HG02970 (cell line): ENCODE data around the gene FERMT1.

Source experiments
- ATAC-seq: cut with Tn5 transposase; IDR thresholded peaks from one replicate; pipeline ENCODE4 v1.9.1; 2021; ENCODE audit warnings: mild to moderate bottlenecking, moderate library complexity, moderate number of reproducible peaks; ENCODE audit not compliant: unreplicated experiment, low FRiP score

Gene FERMT1, protein sequence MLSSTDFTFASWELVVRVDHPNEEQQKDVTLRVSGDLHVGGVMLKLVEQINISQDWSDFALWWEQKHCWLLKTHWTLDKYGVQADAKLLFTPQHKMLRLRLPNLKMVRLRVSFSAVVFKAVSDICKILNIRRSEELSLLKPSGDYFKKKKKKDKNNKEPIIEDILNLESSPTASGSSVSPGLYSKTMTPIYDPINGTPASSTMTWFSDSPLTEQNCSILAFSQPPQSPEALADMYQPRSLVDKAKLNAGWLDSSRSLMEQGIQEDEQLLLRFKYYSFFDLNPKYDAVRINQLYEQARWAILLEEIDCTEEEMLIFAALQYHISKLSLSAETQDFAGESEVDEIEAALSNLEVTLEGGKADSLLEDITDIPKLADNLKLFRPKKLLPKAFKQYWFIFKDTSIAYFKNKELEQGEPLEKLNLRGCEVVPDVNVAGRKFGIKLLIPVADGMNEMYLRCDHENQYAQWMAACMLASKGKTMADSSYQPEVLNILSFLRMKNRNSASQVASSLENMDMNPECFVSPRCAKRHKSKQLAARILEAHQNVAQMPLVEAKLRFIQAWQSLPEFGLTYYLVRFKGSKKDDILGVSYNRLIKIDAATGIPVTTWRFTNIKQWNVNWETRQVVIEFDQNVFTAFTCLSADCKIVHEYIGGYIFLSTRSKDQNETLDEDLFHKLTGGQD

DNA sequence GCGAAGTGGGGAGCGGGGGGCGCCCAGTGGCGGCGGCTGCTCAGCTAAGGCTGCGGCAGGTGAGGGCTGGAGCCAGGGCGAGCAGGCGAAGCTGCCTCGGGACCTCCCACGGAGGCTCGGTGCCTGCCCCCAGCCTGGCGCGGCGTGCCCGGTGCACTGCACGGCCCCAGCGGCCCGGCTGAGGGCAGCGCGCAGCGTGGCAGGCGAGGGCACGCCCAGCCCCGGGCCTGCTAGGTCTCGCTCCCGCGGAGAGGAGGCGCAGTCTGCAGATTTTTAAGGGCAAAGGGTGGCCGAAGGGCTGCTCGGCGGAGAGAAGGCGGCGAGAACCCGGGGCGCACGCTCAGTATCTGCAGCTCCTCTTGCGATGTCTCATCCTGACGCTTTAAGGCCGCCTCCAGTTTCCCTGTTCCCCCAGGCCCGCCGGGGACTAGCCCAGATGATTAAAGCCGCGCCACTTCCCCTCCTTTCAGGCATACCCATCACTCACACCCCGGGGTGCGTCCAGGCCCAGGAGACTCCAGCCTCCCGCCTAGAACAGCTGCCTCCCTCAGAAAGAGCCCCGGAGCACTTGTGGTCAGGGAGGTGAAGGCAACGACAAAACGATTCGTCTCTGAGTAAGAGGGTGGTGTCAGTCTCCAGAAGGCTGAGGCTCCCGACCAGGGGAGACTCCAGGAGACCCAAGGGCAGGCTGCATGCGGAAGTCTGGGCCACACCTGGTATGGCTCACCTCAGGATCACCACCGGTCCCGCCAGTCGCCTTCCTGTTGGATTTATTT lies at the start of gene FERMT1:
Gene FERMT1 (minus strand): TSS at position 158 of the 776 bp plus-strand sequence. CDS start 3,476 bp downstream, outside the sequence.
- ATAC-seq: no peak

DNA sequence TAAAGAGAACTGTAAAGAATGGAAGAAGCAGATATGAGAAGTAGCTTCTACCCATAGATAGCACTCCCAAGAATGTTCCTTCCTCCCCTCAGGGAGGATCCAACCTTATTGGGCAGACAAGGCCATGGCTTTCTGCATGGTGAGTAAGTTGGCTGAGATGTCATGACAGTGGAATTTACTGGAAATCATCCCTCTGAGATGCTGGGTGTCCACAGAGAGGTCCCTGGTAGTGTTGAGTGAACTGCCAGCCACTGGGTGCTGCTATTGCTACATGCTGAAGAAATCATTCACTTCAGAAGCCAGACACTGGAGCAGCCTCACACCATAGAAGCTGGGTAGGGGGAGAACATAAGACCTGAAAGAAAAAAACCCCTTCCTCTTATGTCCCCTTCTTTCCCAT lies 46.4 kb upstream of the FERMT1 start:
- ATAC-seq: no peak

DNA sequence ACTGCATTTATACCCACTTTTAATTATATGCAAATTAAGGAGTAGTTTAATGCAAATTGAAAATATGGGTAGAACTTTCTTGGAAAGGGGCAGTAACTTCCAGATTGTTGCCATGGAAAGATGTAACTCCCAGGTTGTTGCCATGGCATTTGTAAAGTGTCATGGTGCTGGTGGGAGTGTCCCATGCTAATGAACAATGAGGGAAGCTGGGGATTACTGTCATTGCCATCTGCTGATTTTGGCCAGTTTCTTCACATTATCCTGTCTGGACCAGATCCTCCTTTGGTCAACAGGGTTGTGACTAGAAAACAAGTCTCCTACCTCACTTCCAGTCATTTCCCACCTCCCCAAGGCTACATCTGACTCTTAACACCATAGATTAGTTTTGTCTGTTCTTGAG lies 45.4 kb upstream of the FERMT1 start:
- ATAC-seq: no peak

DNA sequence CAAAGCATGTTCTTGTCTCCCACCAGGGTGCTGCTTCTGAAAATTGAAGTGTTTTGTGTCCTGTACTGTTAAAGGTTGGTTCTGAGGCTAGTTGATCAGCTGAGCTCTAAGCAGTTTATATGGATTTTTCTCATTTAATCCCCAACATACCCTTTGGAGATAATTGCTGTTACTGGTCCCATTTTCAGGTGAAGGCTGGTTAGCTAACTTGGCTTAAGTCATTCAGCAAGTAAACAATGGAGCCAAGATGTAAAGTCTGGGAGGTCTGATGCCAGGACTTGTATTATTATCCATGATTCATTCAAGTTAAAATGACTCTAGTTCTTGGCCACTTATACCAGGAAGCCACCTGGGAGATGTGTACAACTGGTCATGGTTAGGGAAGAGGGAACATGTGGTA lies 42.5 kb upstream of the FERMT1 start:
- ATAC-seq: no peak

DNA sequence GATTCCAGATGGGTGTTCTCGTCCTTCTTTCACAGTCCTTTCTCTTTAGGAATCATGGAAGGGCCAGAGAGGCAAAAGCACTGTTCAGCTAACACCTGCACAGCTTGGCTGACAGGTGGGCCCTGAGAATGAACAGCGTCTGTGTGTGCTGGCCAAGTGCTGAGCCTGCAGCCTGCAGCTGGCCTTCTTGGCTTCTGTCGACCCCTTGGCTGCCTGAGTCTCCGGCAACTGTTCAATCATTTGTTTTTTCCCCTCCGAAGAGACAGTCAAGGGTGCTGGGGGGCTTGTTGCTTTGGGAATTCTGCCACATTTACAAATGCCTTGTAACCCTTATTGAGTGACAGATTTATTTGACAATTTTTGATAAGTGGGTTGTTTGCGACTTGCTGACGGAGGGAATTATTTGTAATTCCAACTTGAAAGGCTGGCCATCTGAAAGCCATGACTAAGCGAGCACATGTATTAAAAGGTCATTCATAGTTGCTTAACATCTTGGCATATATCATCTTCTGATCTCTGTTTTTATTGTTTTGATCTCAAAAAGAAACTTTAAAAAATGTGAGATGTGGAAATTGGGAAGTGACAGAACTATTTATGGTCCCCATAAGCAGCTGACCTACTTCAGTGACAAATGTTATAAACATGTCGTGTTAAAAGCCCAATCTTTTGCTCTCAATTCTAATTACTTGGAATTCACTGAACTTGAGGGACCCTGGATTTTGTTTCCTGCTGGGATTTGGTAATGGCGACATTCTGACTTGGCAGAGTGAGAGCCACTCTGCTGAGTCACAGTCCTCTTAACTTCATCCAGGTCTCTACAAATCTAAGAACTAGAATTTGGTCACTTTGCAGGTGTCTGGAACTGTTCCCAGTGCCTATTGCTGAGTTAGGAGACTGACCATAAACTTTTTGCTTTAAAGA lies 41.9 kb upstream of the FERMT1 start:
- ATAC-seq: no peak

DNA sequence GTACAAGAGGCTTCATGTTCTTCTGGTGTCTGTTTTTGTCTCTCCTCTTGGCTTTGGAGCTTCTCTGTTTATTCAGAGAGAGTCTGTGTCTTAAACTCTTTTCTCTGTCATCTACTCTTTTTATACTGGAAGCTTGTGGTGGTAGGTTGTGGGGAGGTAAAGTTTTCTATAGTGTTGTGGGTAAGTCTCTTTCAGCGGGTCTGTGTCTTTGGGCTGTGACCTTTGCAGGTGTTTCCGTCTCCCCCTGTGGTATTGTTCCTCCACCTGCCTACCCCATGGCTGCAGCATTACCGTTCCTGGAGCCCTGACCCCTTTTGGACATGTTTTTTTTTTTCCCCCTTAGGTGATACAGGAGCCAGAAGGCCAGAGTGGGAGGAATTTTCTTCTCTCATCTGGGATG lies 37.9 kb upstream of the FERMT1 start:
- ATAC-seq: no peak

DNA sequence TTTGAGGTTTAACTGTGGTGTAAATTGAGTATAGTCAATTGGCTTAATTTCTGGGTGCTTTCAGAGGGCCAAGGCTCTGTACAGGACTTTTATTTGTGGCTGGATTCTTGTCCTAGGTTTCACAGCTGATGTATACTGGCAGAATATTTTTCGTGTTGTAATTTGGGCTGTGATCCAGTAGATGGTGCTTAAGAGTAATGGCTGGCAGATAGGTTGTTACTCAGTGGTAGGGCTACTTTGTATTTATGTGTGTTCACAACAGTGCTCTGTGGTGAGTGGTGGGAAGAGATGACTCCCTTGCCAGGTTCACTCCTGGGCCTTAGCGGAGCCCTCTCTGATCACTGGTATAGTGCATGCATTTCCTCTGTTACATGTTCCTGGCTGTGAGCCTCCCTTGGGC lies 34.5 kb upstream of the FERMT1 start:
- ATAC-seq: no peak

DNA sequence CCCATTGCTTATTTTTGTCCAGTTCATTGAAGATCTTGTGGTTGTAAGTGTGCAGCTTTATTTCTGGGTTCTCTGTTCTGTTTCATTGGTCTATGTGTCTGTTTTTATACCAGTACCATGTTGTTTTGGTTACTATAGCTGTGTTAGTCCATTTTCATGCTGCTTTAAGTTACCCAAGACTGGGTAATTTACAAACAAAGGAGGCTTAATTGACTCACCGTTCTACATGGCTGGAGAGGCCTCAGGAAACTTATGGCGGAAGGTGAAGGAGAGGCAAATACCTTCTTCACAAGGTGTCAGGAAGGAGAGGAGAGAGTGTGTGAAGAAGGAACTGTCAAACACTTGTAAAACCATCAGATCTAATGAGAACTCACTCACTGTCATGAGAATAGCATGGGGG lies 29.9 kb upstream of the FERMT1 start:
- no peak for ATAC-seq

DNA sequence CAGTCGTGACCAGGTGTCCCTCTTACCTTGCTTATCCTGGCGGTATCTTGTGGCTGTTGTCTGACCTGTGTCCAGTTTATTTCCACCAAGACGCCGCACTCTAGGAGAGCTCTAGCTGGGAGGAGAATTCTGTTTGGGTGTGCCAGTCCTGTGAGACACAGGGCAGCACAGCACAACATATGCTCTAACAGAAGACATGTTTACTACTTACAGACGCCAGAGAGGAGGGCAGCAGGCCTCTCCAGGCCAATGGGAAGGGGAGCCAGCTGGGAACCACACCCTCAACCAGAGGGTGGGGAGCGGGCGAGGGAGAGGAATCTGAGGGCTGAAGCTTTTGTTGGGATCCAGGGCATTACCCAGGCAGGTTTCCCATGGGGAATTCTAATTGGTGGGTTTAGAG lies 25.2 kb upstream of the FERMT1 start:
- no peak for ATAC-seq

DNA sequence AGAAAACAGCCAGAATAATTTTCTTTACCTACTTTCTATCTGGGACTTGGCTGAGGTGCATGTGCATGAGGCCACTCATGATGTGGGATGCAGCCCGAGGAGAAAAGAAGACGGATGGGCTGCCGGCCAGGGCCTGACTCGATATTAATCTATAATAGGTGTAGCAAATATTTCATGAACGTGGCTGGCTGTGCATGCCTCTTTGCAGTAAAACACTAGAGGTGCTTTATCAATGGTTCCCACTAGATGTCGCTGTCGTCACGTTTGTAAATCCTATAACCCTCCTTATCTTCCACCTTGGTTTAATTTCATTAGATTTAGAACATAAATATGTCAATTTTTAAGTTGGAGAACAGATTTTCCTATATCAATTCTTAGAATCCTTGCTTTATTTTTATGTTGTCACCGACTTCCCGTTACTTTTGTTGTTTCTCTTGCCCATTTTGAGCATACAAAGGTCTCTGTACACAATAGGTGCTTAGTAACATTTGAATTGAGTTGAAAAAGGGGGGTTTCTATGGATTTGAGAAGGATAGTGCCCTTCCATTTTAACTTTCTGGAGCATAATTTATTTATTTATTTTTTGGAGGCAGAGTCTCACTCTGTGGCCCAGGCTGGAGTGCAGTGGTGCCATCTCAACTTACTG lies 19.6 kb upstream of the FERMT1 start:
- ATAC-seq: peak; percentile 71

DNA sequence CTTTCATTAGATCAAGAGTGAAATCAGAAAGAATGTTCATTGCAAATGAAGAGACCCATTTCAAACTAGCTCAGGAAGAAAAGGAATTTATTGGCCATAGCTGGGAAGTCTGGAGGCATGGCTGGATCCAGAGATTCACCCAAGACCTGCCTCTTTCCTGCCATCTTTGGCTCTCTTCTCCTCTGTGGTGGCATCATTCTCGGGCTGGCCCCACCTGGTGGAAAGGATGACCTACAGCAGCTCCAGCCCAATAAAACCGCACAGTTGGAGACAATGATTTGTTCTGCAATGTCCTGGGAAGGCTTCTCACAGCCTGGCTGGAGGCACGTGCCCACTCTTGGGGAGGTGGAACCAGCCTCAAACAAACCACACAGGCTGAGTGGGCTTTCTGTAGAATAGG lies 18.1 kb upstream of the FERMT1 start:
- ATAC-seq: no peak

DNA sequence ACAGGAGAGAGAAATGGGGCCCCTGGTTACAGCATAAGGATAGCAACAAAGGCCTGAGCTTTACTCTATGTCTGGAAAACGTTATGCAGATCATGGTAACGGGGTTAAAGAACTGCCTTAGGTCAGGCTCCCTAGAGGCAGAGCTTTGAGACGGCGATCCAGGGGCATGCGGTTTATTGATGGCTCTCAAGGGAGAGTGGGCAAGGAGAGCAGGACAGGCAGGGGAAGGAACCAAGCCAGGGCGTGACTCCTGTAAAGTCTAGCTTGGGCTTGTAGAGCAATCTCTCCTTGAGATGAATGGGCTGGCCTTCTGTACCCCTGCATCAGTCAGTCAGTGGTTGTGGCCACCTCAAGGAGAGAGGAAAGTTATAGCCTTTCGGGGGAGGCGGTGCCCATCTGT lies 12.5 kb upstream of the FERMT1 start:
- no peak for ATAC-seq

DNA sequence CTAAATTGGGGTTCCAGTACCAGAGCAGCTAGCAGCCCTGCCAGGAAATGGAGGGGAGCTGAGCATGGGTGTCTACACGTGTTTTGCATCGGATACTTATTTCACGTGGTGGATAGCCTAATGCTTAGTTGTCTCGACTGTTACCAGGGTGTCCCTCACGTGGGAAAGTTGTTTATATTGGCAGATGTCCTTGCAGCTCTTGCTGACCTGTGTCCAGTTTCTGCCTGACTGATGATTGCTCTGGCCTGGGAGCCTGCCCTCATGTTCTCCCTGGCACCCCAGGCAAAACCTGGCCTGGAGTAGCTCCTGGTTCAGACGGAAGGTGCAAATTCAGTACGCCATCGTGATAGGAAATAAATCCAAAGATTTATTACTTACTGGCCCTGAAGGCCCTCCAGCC lies 11.8 kb upstream of the FERMT1 start:
- ATAC-seq: no peak

DNA sequence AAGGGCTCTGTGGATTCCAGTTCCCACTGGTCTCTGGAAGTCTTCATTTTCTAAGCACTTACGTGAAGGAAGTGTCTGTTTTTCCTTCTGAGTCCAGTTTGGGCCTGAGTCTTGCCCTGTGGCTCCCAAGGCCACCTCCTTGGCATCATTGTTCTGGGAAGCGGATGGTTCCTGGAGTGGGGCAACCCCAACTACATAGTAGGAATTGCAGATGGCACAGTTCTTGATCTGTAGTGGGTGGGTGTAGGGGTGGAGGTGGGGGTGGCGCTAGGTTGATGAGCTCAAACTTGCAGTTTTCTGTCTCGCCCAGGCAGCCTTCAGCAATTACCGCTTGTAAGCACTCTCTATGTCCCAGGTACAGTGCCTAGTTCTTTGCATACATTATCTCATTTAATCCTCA lies 7.2 kb upstream of the FERMT1 start:
- no peak for ATAC-seq

DNA sequence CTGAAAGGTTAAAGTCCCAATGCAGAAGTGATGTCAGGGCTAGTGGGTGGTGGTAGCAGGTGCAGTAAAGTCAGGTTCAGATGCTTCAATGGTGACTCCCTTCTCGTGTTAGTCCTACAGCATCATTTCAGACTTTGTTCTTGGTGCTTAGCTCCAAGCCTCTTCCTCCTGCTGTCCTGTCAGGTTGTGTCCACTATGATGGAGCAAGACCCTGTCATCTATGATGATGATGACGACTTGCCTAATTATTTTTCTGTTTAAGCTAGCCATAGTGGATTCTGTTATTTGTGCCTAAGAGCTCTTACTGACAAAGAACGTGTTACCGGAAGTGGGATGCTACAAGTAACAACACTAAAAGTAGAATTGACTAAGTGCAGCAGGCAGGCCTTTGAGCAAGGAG lies 5.0 kb upstream of the FERMT1 start:
- ATAC-seq: no peak

DNA sequence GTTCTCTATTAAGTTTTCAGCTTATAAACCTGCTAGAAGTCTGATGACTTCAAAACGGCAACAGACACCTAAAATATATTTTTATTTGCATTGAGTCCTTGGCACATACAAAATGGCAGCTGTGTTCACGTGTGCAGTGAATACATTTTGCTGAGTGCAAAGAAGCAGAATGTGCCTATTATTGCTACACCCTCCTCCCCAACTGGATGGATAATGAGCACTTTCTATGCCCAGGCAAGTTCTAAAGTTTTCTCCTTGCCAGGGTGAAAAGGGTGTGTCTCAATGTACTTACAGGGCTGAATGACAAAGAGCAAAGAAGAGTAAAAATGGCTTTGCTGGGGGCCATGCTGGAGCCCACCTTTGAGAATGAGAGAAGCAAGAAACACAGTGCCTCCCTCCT lies 4.0 kb upstream of the FERMT1 start:
- no peak for ATAC-seq

DNA sequence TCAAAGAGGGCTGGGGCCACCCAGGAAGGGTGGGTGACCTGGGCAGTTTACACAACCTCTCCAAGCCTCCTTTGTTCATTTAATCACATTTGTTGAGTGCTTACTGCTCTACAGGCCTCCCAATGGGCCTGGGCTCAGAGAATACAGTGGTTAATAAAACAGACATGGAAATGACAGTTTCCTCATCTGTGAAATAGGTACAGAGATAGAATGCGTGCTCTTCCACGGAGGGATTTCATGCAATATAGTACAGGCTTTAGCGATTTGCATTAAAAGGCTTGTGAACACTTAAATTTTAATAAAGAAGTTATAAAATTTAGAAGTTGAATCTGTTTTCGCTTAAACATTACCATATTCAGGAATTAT lies 802 bp upstream of the FERMT1 start:
- no peak for ATAC-seq

DNA sequence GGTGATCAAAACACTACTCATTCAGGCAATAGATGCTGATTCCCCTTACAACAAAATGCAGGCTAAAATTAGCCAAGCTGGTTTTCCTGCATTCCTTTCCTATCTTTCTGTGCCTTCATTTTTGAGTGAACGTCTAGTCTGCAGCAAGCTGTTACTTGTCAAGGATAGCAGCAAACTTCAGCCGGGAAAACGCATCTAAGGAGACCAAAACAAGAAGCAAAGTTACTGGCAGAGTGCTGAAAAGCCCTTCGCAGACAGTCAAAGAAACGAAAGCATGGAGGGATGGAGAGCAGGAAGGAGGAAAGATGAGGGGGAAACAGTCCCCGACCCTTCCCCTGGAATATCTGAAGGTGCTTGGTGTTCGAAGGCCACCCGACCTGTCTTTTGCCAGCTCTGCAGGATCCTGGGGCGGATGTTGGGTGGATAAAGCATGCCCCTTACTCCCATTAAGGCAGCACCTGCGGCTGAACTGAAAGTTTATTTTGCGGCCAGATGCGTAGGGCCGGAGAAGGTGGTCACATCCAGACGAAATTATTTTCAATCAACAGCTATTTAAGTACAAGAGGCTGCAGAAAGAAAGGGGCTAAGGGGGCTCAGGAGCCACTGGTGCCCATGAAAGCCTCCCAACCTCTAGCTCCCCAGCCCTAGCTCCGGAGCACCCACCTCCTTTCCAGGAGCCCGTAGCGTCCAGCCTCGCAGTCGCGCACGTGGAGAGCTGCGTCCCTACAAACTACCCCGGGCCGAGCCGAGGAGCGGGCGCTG lies 538 bp downstream of the FERMT1 start:
- ATAC-seq: no peak

DNA sequence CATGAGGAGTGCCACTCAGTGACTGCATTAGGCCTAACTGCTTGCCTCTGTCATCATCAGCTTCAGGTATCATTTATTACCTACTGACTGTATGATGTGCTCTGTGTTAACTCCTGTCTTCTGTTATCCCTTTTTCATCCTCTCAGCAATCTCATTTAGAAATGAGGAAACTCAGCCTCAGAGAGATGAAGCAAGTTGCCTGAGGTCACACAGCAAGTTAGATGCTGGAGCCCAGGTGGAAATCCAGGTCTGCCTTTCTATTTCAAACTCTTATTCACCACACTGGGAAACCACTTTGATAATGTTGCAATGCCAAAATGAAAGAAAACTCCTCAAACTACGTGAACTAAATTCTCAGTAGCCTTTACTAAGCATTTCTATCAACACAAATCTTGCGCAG lies 1.3 kb downstream of the FERMT1 start:
- no peak for ATAC-seq
